Loucy (cell line): ENCODE data around the gene RAB8A.

Experiments used
- H2AFZ ChIP-seq: fragments of 200-600 bp; sonication (generic); 2 replicates; pipeline ENCODE4 v1.6.0; 2016; ENCODE audit warnings: antibody characterized with exemption, mild to moderate bottlenecking, low read length, moderate library complexity
- H3F3A ChIP-seq: fragments of 200-600 bp; 2 replicates; pipeline ENCODE4 v1.6.0; 2016; ENCODE audit warnings: antibody characterized with exemption, low read depth, mild to moderate bottlenecking
- H3K27me3 ChIP-seq: fragments of 200-600 bp; sonication (generic); 2 replicates; pipeline ENCODE4 v1.6.1; 2014; ENCODE audit warnings: low read length, mild to moderate bottlenecking; ENCODE audit not compliant: insufficient read depth, poor library complexity, severe bottlenecking
- H3K36me3 ChIP-seq: fragments of 200-600 bp; sonication (generic); 2 replicates; pipeline ENCODE4 v1.6.1; 2016; ENCODE audit warnings: low read length; ENCODE audit not compliant: insufficient read depth
- H3K4me1 ChIP-seq: fragments of 200-600 bp; sonication (generic); 2 replicates; pipeline ENCODE4 v1.5.1; 2014; ENCODE audit warnings: low read length, mild to moderate bottlenecking; ENCODE audit not compliant: insufficient read depth, poor library complexity, severe bottlenecking
- H3K4me2 ChIP-seq: fragments of 200-600 bp; sonication (generic); 2 replicates; pipeline ENCODE4 v1.6.0; 2014; ENCODE audit warnings: antibody characterized with exemption, low read length, low read depth, mild to moderate bottlenecking; ENCODE audit not compliant: poor library complexity, severe bottlenecking
- H3K4me3 ChIP-seq: fragments of 200-600 bp; sonication (generic); 2 replicates; pipeline ENCODE4 v1.5.1; 2014; ENCODE audit warnings: low read length, mild to moderate bottlenecking, mixed read lengths; ENCODE audit not compliant: poor library complexity, severe bottlenecking
- H3K79me2 ChIP-seq: fragments of 200-600 bp; sonication (generic); 2 replicates; pipeline ENCODE4 v1.6.1; 2014; ENCODE audit warnings: low read length; ENCODE audit not compliant: insufficient read depth
- H3K9ac ChIP-seq: fragments of 200-600 bp; sonication (generic); 2 replicates; pipeline ENCODE4 v1.6.0; 2014; ENCODE audit warnings: mild to moderate bottlenecking, low read depth, low read length, moderate library complexity; ENCODE audit not compliant: poor library complexity, severe bottlenecking
- H3K9me2 ChIP-seq: fragments of 200-600 bp; sonication (generic); replicated peaks from 2 replicates; pipeline ENCODE4 v1.6.1; 2016; ENCODE audit warnings: low read depth, low read length, mixed read lengths
- H3K9me3 ChIP-seq: fragments of 200-600 bp; sonication (generic); 2 replicates; pipeline ENCODE4 v1.6.1; 2014; ENCODE audit warnings: mild to moderate bottlenecking, antibody characterized with exemption, low read length, low read depth; ENCODE audit not compliant: insufficient read depth
- H4K20me1 ChIP-seq: fragments of 200-600 bp; sonication (generic); 2 replicates; pipeline ENCODE4 v1.6.0; 2014; ENCODE audit warnings: antibody characterized with exemption, low read length, mild to moderate bottlenecking; ENCODE audit not compliant: insufficient read depth, poor library complexity, severe bottlenecking
- CTCF ChIP-seq: fragments of 200-600 bp; sonication (generic); conservative IDR thresholded peaks from 2 replicates; pipeline ENCODE4 v1.5.1; 2014; ENCODE audit warnings: mild to moderate bottlenecking, antibody characterized with exemption, low read length
- EZH2phosphoT487 ChIP-seq: fragments of 200-600 bp; IDR thresholded peaks from 2 replicates; pipeline ENCODE4 v1.6.1; 2018; ENCODE audit warnings: antibody characterized with exemption, mild to moderate bottlenecking, moderate library complexity, borderline replicate concordance

Gene RAB8A

DNA sequence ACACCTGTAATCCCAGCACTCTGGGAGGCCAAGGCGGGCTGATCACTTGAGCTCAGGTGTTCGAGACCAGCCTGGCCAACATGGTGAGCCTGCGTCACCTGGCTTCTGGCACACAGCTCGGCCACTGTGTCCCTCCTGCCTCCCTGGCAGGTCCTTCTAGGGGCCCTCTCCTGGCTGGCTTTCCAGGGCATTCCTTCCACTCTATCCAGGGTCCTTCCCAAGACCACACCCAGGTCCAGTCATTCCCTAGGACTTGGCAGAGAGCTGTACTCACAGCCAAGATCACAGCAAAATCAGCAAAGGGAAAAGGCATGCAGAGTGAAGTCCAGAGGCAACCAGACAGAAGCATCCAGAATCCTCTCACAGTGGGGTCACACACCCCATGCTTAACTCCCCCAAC lies 22.1 kb downstream of the RAB8A start:
- H3K9me3 ChIP-seq, result no peaks in the 10 kb centered on the region
- H3K36me3 ChIP-seq, result peaks cover 54% of the 10 kb centered on the region; the same call in 1 of the 2 replicates
- no peak overlapping the region for H2AFZ ChIP-seq
- H3K27me3 ChIP-seq, result no peaks in the 10 kb centered on the region
- no peak overlapping the region for H3K9ac ChIP-seq
- no peak overlapping the region for H3K4me2 ChIP-seq
- 0 out of 2 replicates have a peak, but pooled peaks cover 2% of the 10 kb centered on the region for H3F3A ChIP-seq
- H3K4me3 ChIP-seq, result no peak overlapping the region
- TF ChIP-seq CTCF (no peak), EZH2phosphoT487 (no peak)
- H3K79me2 ChIP-seq, result peaks cover 20% of the 10 kb centered on the region; the same call in 1 of the 2 replicates
- H3K4me1 ChIP-seq, result peaks cover 25% of the 10 kb centered on the region
- H4K20me1 ChIP-seq, result no peaks in the 10 kb centered on the region
- H3K9me2 ChIP-seq, result no peaks in the 10 kb centered on the region

- Histone ChIP-seq H3K27me3 (no peaks in the 10 kb centered on the region), H3F3A (0 out of 2 replicates have a peak, but pooled peaks cover 7% of the 10 kb centered on the region), H3K9ac (no peak overlapping the region), H2AFZ (no peak overlapping the region), H3K9me2 (no peaks in the 10 kb centered on the region), H3K36me3 (peaks cover 47% of the 10 kb centered on the region; the same call in 1 of the 2 replicates), H3K4me1 (peaks cover 32% of the 10 kb centered on the region), H3K9me3 (no peaks in the 10 kb centered on the region), H4K20me1 (no peaks in the 10 kb centered on the region), H3K79me2 (peaks cover 22% of the 10 kb centered on the region; the same call in 1 of the 2 replicates), H3K4me3 (no peak overlapping the region), H3K4me2 (no peak overlapping the region)
- TF ChIP-seq CTCF (no peak), EZH2phosphoT487 (no peak)
These were observed 22.8 kb downstream of the RAB8A start for GRCh38 chr19:16134510-16134909.

- H2AFZ ChIP-seq, result no peak overlapping the region
- no peaks in the 10 kb centered on the region for H4K20me1 ChIP-seq
- H3K9me3 ChIP-seq, result no peaks in the 10 kb centered on the region
- H3K36me3 ChIP-seq, result peaks cover 38% of the 10 kb centered on the region; the same call in 1 of the 2 replicates
- no peak overlapping the region for H3K4me3 ChIP-seq
- H3K9me2 ChIP-seq, result no peaks in the 10 kb centered on the region
- no peak overlapping the region for H3K4me2 ChIP-seq
- H3K4me1 ChIP-seq, result peaks cover 40% of the 10 kb centered on the region
- H3K79me2 ChIP-seq, result peaks cover 22% of the 10 kb centered on the region; the same call in 1 of the 2 replicates
- no peaks in the 10 kb centered on the region for H3K27me3 ChIP-seq
- no peak overlapping the region for H3K9ac ChIP-seq
- TF ChIP-seq EZH2phosphoT487 (no peak), CTCF (0 out of 2 replicates have a peak, but pooled peaks have one; percentile 17)
- H3F3A ChIP-seq, result 0 out of 2 replicates have a peak, but pooled peaks cover 7% of the 10 kb centered on the region
These were observed 23.9 kb downstream of the RAB8A start for GRCh38 chr19:16135430-16136127.
